GM21825 (cell line): ENCODE results near the gene MKRN2OS.

Experiments used
- ATAC-seq: cut with Tn5 transposase; IDR thresholded peaks from one replicate; pipeline ENCODE4 v1.9.1; 2021; ENCODE audit warnings: mild to moderate bottlenecking, moderate library complexity; ENCODE audit not compliant: unreplicated experiment

MKRN2OS gene, protein sequence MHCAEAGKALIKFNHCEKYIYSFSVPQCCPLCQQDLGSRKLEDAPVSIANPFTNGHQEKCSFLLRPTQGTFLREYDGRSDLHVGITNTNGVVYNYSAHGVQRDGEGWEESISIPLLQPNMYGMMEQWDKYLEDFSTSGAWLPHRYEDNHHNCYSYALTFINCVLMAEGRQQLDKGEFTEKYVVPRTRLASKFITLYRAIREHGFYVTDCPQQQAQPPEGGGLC

DNA sequence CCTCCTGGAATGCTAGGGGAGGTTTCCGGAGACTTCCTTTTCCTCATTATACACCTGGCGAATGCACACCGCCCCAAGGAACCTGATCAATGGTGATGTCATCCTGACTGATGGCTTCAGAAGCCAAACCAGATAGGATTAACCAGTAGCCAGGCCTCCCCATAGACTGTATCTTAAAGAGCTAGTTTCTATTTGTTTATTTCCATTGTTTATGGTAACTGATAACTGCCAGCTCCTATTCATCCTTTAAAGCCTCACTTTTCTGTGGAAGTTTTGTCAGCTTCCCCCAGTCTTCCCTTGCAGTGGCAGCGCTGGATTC lies at the start of gene MKRN2OS:
Gene MKRN2OS (minus strand): TSS at position 27 of the 319 bp plus-strand sequence. CDS start 35 bp downstream, outside the sequence.
- ATAC-seq, result no peak

- no peak for ATAC-seq
Measured at GRCh38 chr3:12593473-12593872, 48.2 kb upstream of the MKRN2OS start.

DNA sequence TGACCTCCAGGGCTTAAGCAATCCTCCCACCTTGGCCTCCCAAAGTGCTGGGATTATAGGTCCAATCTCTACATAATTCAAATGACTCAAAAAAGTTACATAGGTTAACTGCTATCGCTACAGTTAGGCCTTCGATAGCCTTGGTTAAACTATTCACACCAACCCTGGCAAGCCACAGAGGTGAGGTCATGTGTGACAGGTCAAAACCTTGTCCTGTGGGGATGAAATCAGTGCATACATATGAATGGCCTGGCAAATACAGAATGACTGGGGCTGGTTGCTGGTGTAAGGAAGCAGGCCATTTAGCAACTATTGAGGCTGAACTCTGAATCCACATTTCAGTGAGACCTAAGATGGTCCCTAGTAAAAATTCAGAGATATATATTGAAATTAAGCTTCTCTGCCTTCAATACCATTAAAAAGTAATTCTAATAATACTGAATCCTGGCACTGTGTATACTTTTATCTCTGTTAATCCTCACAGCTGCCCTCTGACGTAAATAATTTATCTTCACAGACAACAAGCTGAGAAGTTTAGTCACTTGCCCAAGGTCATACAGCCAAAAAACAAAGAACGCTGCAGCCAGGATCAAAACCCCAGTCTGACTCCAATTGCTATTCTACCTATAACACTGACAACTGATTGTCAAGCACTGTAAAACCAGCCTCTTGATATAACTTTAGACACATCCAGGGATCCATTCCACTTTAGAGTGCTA lies 46.9 kb upstream of the MKRN2OS start:
- no peak for ATAC-seq

DNA sequence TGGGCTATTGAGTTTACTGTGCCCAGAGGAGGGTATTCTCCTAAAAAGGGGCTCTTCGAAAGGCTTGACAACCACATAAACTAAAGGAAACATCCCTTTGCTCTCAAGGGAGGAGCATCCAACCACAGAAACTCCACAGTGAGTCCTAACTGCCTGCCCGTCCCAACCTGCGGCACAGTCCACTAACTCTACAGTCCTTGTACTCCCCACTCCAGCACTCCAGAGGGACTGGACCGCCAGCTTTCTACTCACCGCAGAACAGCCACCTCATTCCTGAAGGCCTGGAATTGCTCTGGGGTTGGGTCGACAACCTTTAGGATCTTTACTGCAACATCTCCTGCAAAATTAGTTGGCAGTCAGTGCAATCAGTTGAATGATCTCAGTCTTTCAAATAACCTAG lies 46.2 kb upstream of the MKRN2OS start:
- ATAC-seq, result no peak

DNA sequence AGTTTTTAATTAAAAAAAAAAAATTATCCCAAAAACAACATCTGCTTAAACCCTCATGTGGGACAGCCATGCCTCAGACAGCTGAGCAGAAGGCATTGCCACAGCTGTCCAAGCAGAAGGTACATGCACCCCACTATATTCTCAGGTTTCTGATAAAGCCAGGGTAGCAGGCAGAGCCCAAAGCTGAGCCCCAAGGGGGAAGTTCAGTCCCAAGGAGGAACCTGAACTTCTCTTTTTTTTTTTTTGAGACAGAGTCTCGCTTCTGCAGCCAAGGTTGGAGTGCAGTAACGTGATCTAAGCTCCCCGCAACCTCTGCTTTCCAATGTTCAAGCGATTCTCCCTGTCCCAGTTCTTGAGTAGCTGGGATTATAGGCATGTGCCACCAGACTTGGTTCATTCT lies 44.8 kb upstream of the MKRN2OS start:
- no peak for ATAC-seq

- no peak for ATAC-seq
Measured at GRCh38 chr3:12588039-12589009, 43.0 kb upstream of the MKRN2OS start.

GRCh38 chr3:12586403-12586802 lies 41.1 kb upstream of the MKRN2OS start:
- ATAC-seq, result no peak

GRCh38 chr3:12585970-12586369 lies 40.7 kb upstream of the MKRN2OS start:
- no peak for ATAC-seq

DNA sequence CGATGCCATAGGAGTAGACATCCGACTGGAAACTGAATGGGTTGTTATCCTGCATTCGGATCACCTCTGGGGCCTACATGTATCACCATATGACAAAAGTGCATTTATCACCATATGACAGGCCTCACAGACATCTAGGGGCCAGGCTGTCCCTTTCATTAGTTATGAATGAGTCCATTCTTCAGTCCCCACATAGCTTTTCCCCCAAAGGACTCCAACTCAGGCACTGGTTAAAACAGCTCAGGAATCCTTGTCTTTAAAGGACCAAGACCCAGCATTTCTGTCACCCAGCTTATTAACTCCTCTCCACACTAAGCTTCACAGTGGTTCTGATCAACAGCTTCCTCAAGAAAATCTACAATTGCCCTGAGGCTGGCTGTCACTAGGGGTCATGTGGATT lies 39.9 kb upstream of the MKRN2OS start:
- no peak for ATAC-seq

DNA sequence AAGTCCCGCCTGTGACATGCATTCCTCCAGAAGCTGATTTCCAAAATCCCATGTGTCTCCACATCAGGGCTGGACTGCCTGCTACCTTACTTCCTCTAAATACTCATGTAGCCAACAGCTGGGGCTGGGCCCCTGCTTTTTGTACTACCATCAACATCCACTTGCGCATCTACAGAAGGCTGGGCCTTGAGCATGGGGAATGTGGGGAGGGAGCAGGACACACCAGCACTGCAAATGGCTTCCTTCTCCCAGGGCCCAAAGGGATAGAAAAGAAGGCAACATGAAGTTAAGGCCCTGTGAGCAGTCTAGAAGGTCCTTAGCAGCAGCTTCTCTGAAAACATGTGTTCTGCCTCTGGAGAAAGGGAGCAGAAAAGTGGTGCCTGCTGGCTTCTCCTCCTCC lies 38.8 kb upstream of the MKRN2OS start:
- ATAC-seq, result no peak

DNA sequence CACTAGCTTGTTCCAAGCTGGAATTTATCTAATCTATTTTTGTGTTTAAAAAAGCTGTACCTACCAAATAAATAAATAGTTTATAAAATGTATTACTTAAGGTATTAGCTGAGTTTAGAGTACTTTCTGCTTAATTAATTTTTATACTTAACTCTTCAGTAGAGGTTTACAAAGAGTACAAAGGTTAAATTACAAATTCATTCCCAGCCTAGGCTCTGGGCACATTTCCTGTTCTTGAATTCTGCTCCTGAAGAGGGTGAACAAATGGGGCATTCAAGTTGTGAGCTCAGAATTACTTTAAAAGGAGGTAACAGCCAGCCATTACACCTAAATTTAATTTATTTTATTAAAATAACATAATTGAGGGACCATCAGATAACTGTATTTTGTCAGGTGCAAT lies 38.0 kb upstream of the MKRN2OS start:
- ATAC-seq, result no peak

DNA sequence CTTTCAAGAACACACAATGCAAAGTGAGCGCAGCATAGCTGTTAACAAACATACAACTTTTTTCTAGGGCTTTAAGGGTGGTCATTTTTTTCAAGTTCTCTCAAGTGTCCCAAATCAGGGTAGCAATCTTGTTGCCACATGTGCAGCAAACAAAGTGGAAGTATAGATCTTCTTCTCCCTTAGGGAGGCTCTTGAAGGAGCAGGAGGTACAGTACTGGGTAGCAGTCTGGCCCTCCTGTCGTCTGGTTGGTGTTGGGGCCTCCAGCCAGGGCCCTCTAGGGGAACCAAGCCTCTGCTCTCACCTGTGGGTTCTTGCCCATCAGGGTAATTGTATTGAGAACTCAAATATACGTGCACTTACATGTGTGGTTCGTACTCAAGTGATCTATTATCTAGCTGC lies 37.4 kb upstream of the MKRN2OS start:
- no peak for ATAC-seq

DNA sequence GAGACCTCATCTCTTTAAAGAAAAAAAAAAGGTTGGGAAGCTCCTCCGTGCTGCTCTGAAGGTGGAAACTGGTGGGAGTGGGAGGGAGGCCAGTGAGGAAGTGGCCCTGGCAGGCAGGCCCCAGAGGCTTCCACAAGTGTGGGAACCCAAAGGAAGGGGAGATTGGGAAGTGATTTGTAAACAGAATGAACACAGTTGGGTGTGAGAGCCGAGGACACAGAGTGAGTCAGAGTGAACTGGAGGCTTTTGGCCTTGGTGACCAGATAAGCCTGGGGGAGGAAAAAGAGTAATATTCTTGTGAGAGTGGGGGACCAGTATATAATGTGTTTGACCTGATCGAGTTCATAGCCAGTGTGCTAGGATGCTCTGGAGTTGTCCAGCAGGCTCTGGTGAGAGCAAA lies 34.6 kb upstream of the MKRN2OS start:
- no peak for ATAC-seq

DNA sequence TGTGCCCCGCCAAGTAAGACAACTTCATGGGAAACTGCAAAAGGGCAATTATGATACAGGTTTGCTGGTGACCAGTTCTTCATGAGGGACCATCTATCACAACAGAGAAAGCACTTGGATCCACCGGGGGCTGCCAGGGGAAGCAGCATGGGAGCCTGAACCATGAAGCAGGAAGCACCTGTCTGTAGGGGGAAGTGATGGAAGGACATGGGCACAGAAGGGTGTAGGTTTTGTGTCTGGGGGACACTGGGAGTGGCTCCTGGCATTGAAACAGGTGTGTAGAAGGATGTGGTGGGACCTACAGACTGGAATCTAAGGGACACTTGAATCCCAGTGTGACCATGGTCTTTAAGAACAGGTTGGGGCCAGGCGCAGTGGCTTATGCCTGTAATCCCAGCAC lies 34.2 kb upstream of the MKRN2OS start:
- ATAC-seq, result no peak

- no peak for ATAC-seq
Measured at GRCh38 chr3:12578742-12579141, 33.4 kb upstream of the MKRN2OS start.

DNA sequence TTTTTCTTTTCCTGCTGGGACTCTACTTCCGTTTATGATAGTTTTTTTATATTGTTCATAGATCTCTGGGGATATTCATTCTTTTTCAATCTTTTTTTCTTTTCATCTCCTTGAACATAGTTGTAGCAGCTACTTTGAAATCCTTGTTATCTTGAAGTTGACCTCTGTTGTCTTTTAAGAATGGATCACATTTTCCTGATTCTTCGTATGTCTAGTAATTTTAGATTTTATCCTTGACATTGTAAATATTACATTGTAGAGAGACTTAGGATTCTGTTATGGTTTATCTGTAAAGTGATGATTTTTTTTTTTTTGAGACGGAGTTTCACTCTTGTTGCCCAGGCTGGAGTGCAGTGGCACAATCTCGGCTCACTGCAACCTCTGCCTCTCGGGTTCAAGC lies 32.1 kb upstream of the MKRN2OS start:
- no peak for ATAC-seq

GRCh38 chr3:12574661-12575060 lies 29.4 kb upstream of the MKRN2OS start:
- ATAC-seq, result no peak

- ATAC-seq, result no peak
Measured at GRCh38 chr3:12574131-12574530, 28.8 kb upstream of the MKRN2OS start.

GRCh38 chr3:12571986-12572385 lies 26.7 kb upstream of the MKRN2OS start:
- no peak for ATAC-seq

GRCh38 chr3:12569836-12570235 lies 24.5 kb upstream of the MKRN2OS start:
- no peak for ATAC-seq

GRCh38 chr3:12568747-12569146 lies 23.4 kb upstream of the MKRN2OS start:
- ATAC-seq, result no peak

DNA sequence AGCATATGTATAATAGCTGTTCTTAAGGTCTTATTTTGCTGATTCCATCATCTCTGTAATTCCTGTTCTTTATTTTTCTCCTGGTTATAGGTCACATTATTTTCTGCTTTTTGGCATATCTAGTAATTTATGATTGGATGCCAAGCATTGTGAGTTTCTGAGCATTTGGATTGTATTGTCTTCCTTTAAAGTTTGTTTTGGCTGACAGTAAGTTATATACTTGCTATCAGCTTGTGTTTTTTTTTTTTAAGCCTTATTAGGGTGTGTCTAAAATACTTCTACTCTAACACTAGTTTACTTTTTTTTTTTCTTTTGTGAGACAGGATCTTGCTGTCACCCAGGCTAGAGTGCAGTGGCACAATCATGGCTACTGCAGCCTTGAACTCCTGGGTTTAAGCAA lies 21.7 kb upstream of the MKRN2OS start:
- no peak for ATAC-seq
